Ammon's horn (tissue), 1 donor: ENCODE results near the gene GPR82.
A peak's percentile ranks its signal among the peaks of the same experiment; 100 is the strongest.
"Not testable (repeated sequence)": the region's sequence is repeated elsewhere in the genome, so short reads cannot be mapped to it uniquely, and the experiment has no call there.

Experiments used
- DNase-seq: peaks from one replicate; pipeline ENCODE4 v3.0.0-alpha.2; 2016; ENCODE audit warnings: low spot score

The GPR82 gene, protein sequence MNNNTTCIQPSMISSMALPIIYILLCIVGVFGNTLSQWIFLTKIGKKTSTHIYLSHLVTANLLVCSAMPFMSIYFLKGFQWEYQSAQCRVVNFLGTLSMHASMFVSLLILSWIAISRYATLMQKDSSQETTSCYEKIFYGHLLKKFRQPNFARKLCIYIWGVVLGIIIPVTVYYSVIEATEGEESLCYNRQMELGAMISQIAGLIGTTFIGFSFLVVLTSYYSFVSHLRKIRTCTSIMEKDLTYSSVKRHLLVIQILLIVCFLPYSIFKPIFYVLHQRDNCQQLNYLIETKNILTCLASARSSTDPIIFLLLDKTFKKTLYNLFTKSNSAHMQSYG

GRCh38 chrX:41723826-41724225 is at the start of gene GPR82:
GPR82 (plus strand) TSS chrX:41724181; CDS start chrX:41727027, 2,846 bp downstream.
- DNase-seq = no peak

DNA sequence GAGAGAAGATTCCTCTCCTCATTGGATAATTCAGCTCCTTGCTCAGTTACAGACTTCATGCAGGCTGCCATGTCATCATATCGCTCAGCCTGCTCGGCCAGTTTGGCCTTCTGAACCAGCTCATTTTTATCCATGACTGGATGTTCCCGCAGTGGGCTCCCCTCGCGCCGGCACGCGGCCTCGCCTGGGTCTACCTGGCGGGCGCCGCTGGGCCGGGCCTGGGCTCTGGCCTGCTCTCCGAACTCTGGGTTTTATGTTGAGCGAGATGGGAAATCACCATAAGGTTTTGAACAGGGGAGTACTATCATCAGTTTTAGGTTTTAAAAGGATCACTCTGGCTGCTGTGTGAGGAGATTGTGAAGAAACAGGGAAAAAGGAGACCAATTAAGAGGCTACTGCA is 47.6 kb upstream of the GPR82 start:
- not testable (repeated sequence) for DNase-seq

- no peak for DNase-seq
These were observed 46.6 kb upstream of the GPR82 start for GRCh38 chrX:41677183-41678060.

GRCh38 chrX:41684138-41684537 is 39.8 kb upstream of the GPR82 start:
- no peak for DNase-seq

DNA sequence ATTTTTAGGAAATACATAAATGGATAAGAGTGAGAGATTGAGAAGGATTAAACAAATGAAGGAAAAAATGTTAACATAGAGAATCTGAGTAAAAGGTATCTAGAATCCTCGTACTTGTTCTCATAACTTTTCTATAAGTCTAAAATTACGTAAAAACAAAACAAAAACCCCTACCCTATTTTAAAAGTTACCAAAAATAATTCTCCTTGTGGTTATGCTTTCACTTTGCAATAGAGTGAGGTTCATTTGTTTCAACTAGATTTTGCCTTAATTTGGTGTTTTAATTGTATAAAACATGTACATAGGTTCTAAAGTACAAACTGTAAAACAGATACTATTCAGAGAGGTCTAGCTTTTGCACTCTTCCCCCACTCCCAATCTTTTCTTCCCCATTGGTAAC is 39.0 kb upstream of the GPR82 start:
- no peak for DNase-seq

GRCh38 chrX:41686788-41687187 is 37.2 kb upstream of the GPR82 start:
- DNase-seq = no peak

DNA sequence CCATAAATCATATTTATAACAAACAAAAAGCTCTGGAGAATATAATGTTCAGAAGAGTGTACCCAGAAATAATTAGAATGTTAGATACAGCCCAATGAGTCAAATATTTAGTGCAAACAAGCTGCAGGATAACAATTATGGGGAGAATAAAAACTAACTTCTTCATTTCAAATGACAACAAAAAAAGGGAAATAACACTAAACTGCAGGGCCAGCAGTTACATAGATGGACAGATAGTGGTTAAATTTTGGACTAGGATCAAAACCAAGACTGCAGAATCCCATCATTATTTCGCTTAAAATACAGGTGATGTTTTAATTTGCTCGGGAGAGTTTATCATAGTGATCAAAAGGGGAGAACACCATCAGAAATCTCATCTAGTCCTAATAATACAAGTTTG is 35.8 kb upstream of the GPR82 start:
- no peak for DNase-seq

DNA sequence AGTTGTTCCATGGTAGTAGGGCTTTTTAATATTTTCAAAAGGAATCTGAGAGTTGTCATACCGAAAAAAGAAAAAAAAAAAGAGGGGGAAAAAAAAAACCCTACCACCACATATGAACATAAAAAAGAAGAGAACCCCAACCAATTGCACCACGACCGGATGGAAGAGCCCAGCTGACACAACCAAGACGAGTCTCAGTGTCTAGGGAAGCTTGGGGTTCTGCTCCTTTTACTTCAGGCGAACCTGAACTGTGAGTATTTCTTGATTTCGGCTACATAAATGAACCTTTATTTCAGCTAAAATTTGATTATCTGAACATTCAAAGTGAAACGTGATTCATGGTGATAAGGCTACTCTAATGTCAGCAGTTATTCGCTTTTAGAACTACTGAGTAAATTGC is 35.1 kb upstream of the GPR82 start, which contains the start of gene GPR34:
Gene GPR34, plus strand, starts transcription at position 139 of the 400 bp plus-strand sequence. CDS start 6,661 bp downstream, outside the sequence.
- peak; percentile 20 for DNase-seq

DNA sequence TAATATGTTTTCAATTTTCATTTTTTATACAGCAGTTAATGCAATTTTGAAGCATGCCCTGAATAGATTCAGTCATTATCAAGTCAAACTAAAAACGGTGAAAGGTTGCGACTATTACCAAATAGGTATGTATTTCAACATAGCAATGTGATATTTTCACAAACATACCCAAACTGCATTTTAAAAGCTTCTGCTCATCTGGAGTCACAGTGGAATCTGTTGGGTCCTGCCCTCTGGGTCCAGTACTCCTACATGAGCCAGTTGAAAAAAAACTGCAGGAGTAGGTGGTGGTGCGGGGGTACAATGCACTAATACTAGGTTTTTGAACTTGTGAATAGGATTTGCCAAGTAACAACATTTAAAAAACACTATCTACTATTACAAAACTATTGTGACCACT is 34.3 kb upstream of the GPR82 start:
- DNase-seq = no peak

- no peak for DNase-seq
These were observed 31.7 kb upstream of the GPR82 start for GRCh38 chrX:41692162-41692749.

- no peak for DNase-seq
These were observed 31.0 kb upstream of the GPR82 start for GRCh38 chrX:41693024-41693423.

- DNase-seq = no peak
These were observed 28.6 kb upstream of the GPR82 start for GRCh38 chrX:41695426-41695825.

GRCh38 chrX:41703574-41704029 is 20.4 kb upstream of the GPR82 start:
- DNase-seq = no peak

- DNase-seq = no peak
These were observed 18.9 kb upstream of the GPR82 start for GRCh38 chrX:41705042-41705441.

- peak; percentile 18 for DNase-seq
These were observed 18.2 kb upstream of the GPR82 start for GRCh38 chrX:41705680-41706374.

- DNase-seq = no peak
These were observed 16.8 kb upstream of the GPR82 start for GRCh38 chrX:41707218-41707617.

DNA sequence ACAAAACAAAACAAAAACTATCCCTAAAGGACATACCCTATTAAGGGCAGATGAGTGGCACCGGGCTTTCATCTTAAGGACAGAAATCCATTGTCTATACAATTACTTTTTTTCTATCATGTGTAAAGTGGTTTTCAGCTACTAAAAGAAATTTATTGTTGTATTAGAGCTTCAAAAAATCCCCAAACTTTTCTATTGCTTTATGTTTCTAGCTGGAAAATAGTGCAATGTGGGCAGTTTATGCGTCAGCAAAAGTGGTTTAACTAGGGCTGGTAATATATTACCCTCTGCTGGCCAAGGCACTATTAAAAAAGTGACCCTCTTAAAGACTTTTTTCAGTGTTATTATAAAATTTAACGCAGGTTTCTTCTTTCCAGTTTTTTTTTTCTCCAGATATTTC is 15.5 kb upstream of the GPR82 start:
- no peak for DNase-seq

GRCh38 chrX:41711021-41711667 is 12.8 kb upstream of the GPR82 start:
- no peak for DNase-seq

DNA sequence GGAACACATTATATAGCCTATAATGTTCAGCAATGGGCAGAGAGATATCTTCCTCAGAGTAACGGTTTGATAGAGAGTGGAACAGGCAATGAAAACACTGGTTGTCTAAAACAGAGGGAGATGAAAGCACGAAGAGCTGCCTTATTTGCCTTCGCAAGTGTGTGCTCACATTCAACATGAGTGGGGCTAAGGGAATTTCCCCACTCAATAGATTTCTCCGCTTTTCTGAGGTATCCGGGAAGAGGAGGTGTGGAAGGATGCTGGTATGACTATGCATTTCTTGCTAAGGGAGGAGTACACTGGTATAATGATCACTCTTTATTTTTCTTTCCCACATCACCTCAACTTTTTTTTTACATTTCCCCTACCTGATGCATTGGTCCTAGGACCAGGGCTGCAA is 7.8 kb upstream of the GPR82 start:
- DNase-seq = no peak

- DNase-seq = no peak
These were observed 7.1 kb upstream of the GPR82 start for GRCh38 chrX:41716767-41717473.
